Sigmoid colon (tissue), 7 donors: ENCODE data around the gene CUEDC1. TPM values are rescaled to one million over a fixed set of nuclear protein-coding genes. Genes with fewer than 3 reads are reported as not detected.

Experiments
- DNase-seq: peaks from one replicate; pipeline ENCODE4 v3.0.0-alpha.2; 2019
- H3K27ac ChIP-seq, 4 donors: fragments of 200-600 bp; sonication (generic); one replicate each; pipeline ENCODE4 v1.5.1; 2016 to 2019; ENCODE audit warnings: mild to moderate bottlenecking in 1 of 4
- H3K27me3 ChIP-seq, 3 donors: fragments of 200-600 bp; sonication (generic); one replicate each; pipeline ENCODE4 v1.5.1; 2019; ENCODE audit warnings: mild to moderate bottlenecking in 1 of 3
- H3K36me3 ChIP-seq, 4 donors: fragments of 200-600 bp; sonication (generic); one replicate each; pipeline ENCODE4 v1.5.1; 2016 to 2019
- H3K4me1 ChIP-seq, 4 donors: fragments of 200-600 bp; sonication (generic); one replicate each; pipeline ENCODE4 v1.5.1; 2017 to 2019
- H3K4me3 ChIP-seq, 4 donors: fragments of 200-600 bp; sonication (generic); one replicate each; pipeline ENCODE4 v1.5.1; 2017 to 2019; ENCODE audit warnings: mild to moderate bottlenecking in 2 of 4, moderate library complexity in 1 of 4
- H3K9me3 ChIP-seq, 4 donors: fragments of 200-600 bp in 3 of 4; sonication (generic) in 3 of 4; one replicate each; pipeline versions ENCODE4 v1.5.1 to v1.6.1; 2013 to 2019
- CTCF ChIP-seq, 4 experiments: fragments of 450-650 bp in 3 of 4; fragments of 200-600 bp in 1 of 4; IDR thresholded peaks; one replicate each; pipeline ENCODE4 v1.5.1; 2016 to 2019; ENCODE audit warnings: antibody characterized with exemption in 4 of 4, mild to moderate bottlenecking in 3 of 4, moderate library complexity in 2 of 4
- EP300 ChIP-seq, 4 donors: sonication (generic); formaldehyde crosslinking; IDR thresholded peaks; one replicate each; pipeline ENCODE4 v1.6.1; 2017; ENCODE audit warnings: antibody characterized with exemption in 4 of 4
- POLR2A ChIP-seq, 2 donors: fragments of 450-650 bp; IDR thresholded peaks; one replicate each; pipeline ENCODE4 v1.6.1; 2016; ENCODE audit warnings: antibody characterized with exemption in 2 of 2, mild to moderate bottlenecking in 2 of 2, moderate library complexity in 2 of 2
- POLR2AphosphoS5 ChIP-seq, 4 donors: sonication (generic); formaldehyde crosslinking; IDR thresholded peaks; one replicate each; pipeline ENCODE4 v1.6.1; 2017; ENCODE audit warnings: antibody characterized with exemption in 4 of 4
- WGBS, 2 donors: extraction: QIAGEN DNeasy Blood & Tissue Kit; methylation state at CpG; one replicate each; pipeline ENCODE4 v1.1.7; 2013; 5-methylcytosine and 5-hydroxymethylcytosine counted together
- intact Hi-C: fragments of 100-400 bp; cut with DNase I; formaldehyde crosslinking; loops from one replicate; pipeline ENCODE4 v1.15.1; 2023
- polyA plus RNA-seq, 3 donors: library from polyadenylated mRNA; stranded (reverse); fragments of 200-250 nt; gene quantifications; one replicate each; pipeline ENCODE4 v1.2.3, GENCODE V29; 2013
- total RNA-seq, 4 donors: library from RNA; depleted of rRNA; stranded (reverse); fragments of >200 nt; gene quantifications; one replicate each; pipeline ENCODE4 v1.1.0, GENCODE V29; 2016
- donor health status: healthy with polysubstance abuse.
- donor health status: Bipolar disorder and iron deficiency.
- donor health status: healthy.

Gene CUEDC1
- total and polyA plus RNA-seq, 7 donors = 3.0 to 64.0 (median 29.5) TPM

- no peaks in the 10 kb centered on the region for H3K27me3 ChIP-seq
- intact Hi-C loops = loop anchor here (2.0 kb wide), 1 partner anchor 47 kb away; no protein-coding TSS in a partner anchor
- H3K4me1 ChIP-seq = peaks cover 0 to 100% (median 97%) of the 10 kb centered on the region in 4 donors
- H3K36me3 ChIP-seq = no peaks in the 10 kb centered on the region
- 9 to 16% methylated on average over 7 of the region's 7 CpGs for WGBS, 2 donors
- H3K27ac ChIP-seq = peak overlapping the region; percentile 97 to 100 (median 99)
- H3K4me3 ChIP-seq = no peak overlapping the region
- no peaks in the 10 kb centered on the region for H3K9me3 ChIP-seq
- TF ChIP-seq POLR2AphosphoS5 (IDR thresholded peaks at IDR 0.05) (no peak), CTCF (IDR thresholded peaks at IDR 0.05) (no peak), POLR2A (IDR thresholded peaks at IDR 0.05) (no peak), EP300 (IDR thresholded peaks at IDR 0.05) (no peak)
- no peak for DNase-seq
Measured at GRCh38 chr17:57939797-57940196, 15.4 kb downstream of the CUEDC1 start.

- peaks cover 0 to 100% (median 98%) of the 10 kb centered on the region in 4 donors for H3K4me1 ChIP-seq
- peak overlapping the region; percentile 97 to 100 (median 99) for H3K27ac ChIP-seq
- TF ChIP-seq CTCF (IDR thresholded peaks at IDR 0.05) (no peak), EP300 (IDR thresholded peaks at IDR 0.05) (no peak), POLR2AphosphoS5 (IDR thresholded peaks at IDR 0.05) (peak in 1 of 4 donors; percentile 6)
- no peaks in the 10 kb centered on the region for H3K27me3 ChIP-seq
- H3K36me3 ChIP-seq = no peaks in the 10 kb centered on the region
- 20 to 59% methylated on average over 7 of the region's 7 CpGs for WGBS, 2 donors
- H3K9me3 ChIP-seq = no peaks in the 10 kb centered on the region
- H3K4me3 ChIP-seq = no peak overlapping the region
- no peak for DNase-seq
- intact Hi-C loops = no loop called here
Measured at GRCh38 chr17:57938061-57938502, 17.1 kb downstream of the CUEDC1 start.

- intact Hi-C loops = no loop called here
- Histone ChIP-seq H3K4me1 (peaks cover 0 to 100% (median 99%) of the 10 kb centered on the region in 4 donors), H3K9me3 (no peaks in the 10 kb centered on the region), H3K27ac (peak overlapping the region; percentile 97 to 100 (median 99)), H3K4me3 (no peak overlapping the region), H3K36me3 (no peaks in the 10 kb centered on the region), H3K27me3 (no peaks in the 10 kb centered on the region)
- DNase-seq = no peak
- WGBS, 2 donors = 88 to 91% methylated on average over 2 of the region's 2 CpGs
- TF ChIP-seq CTCF (IDR thresholded peaks at IDR 0.05) = no peak
- no peak for TF ChIP-seq EP300 (IDR thresholded peaks at IDR 0.05)
- no peak for TF ChIP-seq POLR2A (IDR thresholded peaks at IDR 0.05)
- no peak for TF ChIP-seq POLR2AphosphoS5 (IDR thresholded peaks at IDR 0.05)
Measured at GRCh38 chr17:57937492-57937891, 17.7 kb downstream of the CUEDC1 start.

- H3K27me3 ChIP-seq = no peaks in the 10 kb centered on the region
- no peaks in the 10 kb centered on the region for H3K9me3 ChIP-seq
- H3K27ac ChIP-seq = peak overlapping the region; percentile 97 to 100 (median 99)
- DNase-seq = peak; percentile 91
- H3K4me1 ChIP-seq = peaks cover 0 to 100% (median 99%) of the 10 kb centered on the region in 4 donors
- 62 to 78% methylated on average over 11 of the region's 11 CpGs for WGBS, 2 donors
- H3K4me3 ChIP-seq = peak overlapping the region in 2 of 4 donors; percentile 7 to 15
- TF ChIP-seq CTCF (IDR thresholded peaks at IDR 0.05) (no peak), POLR2AphosphoS5 (IDR thresholded peaks at IDR 0.05) (peak in 3 of 4 donors; percentile 29 to 68 (median 64)), POLR2A (IDR thresholded peaks at IDR 0.05) (no peak), EP300 (IDR thresholded peaks at IDR 0.05) (peak in 1 of 4 donors; percentile 10)
- intact Hi-C loops = no loop called here
- no peaks in the 10 kb centered on the region for H3K36me3 ChIP-seq
Measured at GRCh38 chr17:57935833-57936807, 19.1 kb downstream of the CUEDC1 start.
